NCI-H446 treated with DMSO at 0.1 percent for 48 hours (cell line): Measurements from ENCODE around the gene TRAF3.

Experiments used
- DNase-seq: peaks from one replicate; lab custom pipeline; 2025; lab: John Stamatoyannopoulos, UW

TRAF3 gene

GRCh38 chr14:102939329-102939728, 162.1 kb downstream of the TRAF3 start:
- no peak for DNase-seq

GRCh38 chr14:102939820-102940561, 162.7 kb downstream of the TRAF3 start:
- no peak for DNase-seq

- DNase-seq = no peak
These were observed 163.6 kb downstream of the TRAF3 start for GRCh38 chr14:102940729-102941362.

- no peak for DNase-seq
These were observed 164.3 kb downstream of the TRAF3 start for GRCh38 chr14:102941419-102942011.

- DNase-seq = no peak
These were observed 164.8 kb downstream of the TRAF3 start for GRCh38 chr14:102942069-102942468.

GRCh38 chr14:102943454-102943853, 166.2 kb downstream of the TRAF3 start:
- no peak for DNase-seq

GRCh38 chr14:102943979-102944378, 166.7 kb downstream of the TRAF3 start:
- no peak for DNase-seq

GRCh38 chr14:102944448-102945330, 167.4 kb downstream of the TRAF3 start:
- no peak for DNase-seq

- no peak for DNase-seq
These were observed 168.3 kb downstream of the TRAF3 start for GRCh38 chr14:102945346-102946130.

GRCh38 chr14:102947321-102948103, 170.3 kb downstream of the TRAF3 start:
- no peak for DNase-seq

- DNase-seq = no peak
These were observed 171.4 kb downstream of the TRAF3 start for GRCh38 chr14:102948698-102949061.

- no peak for DNase-seq
These were observed 172.0 kb downstream of the TRAF3 start for GRCh38 chr14:102949062-102949800.

GRCh38 chr14:102949801-102950451, 172.7 kb downstream of the TRAF3 start:
- DNase-seq = peak; percentile 79

- DNase-seq = no peak
These were observed 173.8 kb downstream of the TRAF3 start for GRCh38 chr14:102951034-102951433.

- DNase-seq = no peak
These were observed 174.6 kb downstream of the TRAF3 start for GRCh38 chr14:102951799-102952198.

- DNase-seq = no peak
These were observed 175.0 kb downstream of the TRAF3 start for GRCh38 chr14:102952276-102952675.

GRCh38 chr14:102953100-102953499, 175.9 kb downstream of the TRAF3 start:
- no peak for DNase-seq

GRCh38 chr14:102954081-102954789, 177.0 kb downstream of the TRAF3 start:
- DNase-seq = no peak
